Femur (tissue), 1 donor: ENCODE measurements around the gene CTDSPL.

Experiments used
- DNase-seq: peaks from one replicate; pipeline ENCODE4 v3.0.0-alpha.2; 2017

The CTDSPL gene

DNA sequence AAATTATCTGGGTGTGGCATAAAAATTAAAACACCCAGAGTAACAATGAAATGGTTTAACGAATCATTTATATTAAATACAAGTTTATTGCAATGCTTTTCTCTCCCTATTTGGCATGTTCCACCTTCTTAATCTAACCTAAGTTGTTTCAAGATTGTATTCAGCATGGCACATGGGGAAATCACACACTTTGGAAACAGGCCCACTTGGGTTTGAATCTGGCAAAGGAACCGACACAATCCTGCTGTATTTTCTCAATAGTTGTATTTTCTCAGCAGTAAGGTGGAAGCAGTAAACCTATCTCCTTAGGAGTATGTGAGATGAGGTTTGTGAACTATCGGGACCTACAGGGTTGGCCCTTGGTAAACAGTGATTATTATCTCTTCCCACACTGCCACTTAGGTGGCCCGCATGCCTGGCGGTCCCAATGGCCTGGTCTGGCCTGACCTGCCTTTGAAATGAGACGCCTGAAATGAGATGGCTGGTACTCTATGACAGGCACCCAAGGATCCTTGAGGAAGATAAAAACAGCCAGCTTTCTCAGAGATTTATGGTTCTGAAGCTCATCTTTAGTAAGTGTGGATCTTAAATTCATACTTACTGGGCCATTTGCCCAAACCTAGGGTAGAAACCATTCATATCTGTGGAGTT, 83.6 kb downstream of the CTDSPL start:
- DNase-seq, result no peak

DNA sequence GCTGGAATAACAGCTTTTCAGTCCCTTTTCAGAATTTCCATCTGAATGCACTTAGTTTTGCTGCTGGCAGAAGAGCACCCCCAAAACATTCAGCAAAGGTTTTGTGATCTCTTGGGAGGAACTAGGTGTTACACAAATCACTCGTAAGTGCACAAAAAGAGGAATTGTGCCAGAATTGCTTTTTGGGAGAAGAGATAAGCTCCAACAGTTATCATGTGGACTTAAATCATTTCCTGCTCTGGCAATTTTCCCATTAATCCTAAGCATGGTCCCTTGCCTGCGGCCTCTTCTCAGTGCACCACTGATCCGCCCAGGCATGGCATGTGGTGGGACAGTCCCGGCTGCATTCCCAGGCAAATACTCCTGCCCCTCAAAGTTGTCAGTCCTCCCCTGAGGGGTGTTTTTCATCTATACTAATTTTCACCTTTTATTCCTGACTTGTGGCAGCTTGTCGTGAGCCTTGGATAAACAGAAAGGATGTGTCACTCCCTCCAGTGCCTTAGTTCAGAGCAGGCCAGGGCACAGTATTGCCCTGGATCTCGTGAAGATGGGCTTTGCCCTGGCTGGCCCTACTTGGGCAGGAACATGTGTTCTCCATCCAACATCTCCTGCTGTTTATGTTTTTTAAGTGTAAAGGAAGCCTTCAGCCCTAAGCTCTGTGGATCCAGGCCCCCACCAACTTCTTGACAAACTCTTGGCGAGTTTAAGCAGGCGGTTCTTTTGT, 84.3 kb downstream of the CTDSPL start:
- DNase-seq, result no peak

DNA sequence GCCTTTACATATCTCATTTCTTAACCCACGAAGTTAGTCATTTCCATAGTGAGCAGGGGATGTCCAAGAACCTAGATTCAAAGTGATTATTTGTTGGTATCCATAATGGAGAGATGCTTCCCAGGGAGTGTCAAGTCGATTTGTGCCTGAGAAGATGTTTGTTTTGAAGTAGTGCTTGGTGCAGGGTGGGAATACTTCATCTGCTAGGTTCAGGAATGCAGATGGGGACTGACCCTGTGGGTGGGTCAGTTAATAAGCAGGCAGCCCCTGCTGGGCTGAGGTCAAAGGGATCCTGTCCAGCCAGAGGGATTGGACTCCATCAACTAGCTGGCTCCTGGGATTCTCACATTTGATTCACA, 84.8 kb downstream of the CTDSPL start:
- no peak for DNase-seq

DNA sequence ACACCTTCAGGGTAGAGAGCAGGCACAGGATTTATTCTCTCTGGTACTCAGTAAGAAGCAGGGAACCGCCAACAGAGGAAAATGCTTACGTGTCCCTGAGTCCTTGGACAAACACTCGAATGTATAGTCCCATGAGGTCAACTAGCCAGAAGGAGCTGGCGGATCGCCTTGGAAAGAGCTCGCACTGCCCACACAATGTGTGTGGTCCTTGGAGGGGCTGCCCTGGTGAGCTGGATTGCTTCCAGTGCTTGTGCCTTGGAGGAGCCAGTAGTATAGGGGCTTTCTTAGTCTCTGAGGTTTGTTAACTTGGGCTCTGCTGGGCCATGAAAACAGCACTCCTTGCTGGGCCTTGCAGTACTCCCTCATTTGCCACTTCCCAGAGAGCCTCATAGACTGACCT, 88.2 kb downstream of the CTDSPL start:
- DNase-seq, result peak; percentile 87

DNA sequence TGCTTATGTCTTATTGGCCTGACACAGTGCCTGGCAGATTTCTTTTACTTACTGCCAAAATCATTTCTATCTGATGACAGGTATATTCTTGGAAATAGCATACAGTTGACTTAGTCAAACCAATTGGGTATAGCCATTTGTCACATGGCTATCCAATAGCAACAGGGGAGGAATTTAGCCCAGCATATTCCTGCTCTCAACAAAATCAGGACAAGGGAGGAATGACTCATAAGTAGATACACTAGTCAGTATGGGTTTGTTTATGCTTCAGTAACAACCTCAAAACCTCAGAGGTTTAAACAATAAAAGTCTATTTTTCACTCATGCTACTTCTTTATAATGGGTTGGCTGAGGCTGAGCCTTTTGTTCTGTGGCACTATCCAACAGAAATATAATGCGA, 90.9 kb downstream of the CTDSPL start:
- DNase-seq, result no peak

DNA sequence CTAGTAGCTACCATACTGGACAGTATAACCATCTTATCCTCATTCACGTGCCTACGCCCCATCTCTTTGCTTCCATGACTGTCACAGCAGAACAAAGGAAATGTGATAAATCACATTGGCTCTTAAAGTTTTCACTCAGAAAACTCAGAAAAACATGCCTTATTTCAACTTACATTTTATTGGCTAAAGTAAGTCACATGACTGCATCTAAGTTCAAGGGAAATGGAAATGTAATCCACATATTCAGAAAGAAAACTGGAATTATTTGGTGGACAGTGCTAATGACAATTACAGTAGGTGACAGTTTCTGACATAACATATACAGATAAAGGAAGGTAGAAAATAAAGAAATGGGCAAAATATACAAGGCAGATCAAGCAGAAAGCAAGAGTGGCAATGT, 91.5 kb downstream of the CTDSPL start:
- no peak for DNase-seq

DNA sequence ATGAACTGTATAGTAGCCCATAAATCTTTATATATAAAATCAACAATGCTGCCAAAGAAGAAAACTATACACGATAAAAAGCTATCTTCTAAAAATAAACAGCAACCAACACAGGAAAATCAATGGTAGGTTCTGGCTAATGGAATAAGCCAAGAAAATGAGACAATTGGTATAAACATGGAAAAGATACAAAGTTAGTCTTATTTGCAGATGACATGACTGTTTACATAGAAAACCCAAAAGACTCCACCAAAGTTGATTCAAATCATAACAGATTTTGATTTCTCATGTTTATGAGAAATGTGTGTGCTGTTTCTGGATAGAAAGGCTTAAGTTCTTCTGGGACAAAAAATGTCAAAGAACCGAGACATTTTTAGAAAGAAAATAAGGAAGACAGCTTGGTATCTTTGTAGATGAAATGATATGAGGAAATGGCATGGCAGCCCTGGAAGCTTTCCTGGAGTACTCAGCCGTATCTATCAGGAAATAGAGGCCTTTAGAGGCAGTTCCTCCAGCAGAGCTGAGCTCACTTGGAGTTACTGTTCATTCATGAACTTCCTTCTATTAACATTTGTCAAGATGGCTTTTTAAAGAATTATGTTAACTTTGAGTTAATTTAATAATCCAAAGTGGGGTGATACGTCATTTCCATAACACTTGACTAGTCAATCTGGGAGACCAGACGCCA, 92.2 kb downstream of the CTDSPL start:
- no peak for DNase-seq

DNA sequence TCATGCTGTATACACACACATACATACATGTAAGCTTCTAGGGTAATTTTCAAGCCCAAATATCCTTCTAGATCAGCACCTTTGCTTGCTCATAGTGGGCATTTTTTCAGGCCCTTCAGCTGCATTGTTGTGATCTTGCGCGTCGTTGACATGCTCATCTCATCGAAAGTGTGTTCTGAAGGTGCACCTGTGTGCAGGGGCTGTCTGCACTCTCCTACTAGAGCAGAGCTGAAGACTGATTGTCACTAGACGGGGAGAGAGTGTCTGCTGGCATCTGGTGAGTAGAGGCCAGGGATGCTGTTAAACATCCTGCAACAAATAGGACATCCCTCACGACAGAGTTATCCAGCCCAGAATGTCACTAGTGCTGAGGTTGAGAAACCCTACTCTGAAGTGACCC, 93.2 kb downstream of the CTDSPL start:
- no peak for DNase-seq

DNA sequence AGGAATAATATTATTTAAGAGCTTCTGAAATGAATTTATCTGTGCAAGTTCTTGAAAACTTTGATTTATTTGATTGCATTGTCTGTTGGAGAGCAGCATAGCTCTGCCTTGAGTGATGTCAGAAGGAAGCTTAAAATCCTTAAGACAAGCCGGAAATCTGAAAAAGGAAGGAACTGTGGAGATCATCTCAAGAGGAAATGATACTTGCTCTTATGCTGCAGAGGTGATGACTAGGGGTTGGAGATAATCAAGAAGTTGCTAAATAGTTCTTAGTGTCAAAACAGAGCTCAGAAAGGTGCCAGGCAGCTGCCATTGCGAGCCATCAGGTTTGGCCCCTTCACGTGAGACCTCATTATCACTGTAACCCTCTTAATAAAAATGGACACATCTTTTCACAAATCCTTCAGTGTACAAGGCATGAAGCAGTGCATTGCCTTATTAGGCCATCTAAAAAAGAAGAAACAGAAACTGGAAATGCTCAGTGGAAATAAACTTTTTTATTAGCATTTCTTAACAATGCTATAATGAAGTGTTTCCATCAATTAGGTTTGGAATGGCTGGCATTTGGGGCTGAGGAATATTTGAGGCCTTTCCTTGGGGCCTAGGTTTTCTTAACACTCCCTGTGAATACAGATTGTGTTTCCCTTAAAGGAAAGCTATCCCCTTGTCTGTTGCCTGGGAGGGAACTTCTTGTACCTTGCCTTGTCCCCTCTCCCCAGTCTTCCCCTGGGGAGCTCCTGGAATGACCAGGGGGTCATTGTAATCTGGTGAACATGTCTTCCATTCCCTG, 94.4 kb downstream of the CTDSPL start:
- DNase-seq, result no peak

DNA sequence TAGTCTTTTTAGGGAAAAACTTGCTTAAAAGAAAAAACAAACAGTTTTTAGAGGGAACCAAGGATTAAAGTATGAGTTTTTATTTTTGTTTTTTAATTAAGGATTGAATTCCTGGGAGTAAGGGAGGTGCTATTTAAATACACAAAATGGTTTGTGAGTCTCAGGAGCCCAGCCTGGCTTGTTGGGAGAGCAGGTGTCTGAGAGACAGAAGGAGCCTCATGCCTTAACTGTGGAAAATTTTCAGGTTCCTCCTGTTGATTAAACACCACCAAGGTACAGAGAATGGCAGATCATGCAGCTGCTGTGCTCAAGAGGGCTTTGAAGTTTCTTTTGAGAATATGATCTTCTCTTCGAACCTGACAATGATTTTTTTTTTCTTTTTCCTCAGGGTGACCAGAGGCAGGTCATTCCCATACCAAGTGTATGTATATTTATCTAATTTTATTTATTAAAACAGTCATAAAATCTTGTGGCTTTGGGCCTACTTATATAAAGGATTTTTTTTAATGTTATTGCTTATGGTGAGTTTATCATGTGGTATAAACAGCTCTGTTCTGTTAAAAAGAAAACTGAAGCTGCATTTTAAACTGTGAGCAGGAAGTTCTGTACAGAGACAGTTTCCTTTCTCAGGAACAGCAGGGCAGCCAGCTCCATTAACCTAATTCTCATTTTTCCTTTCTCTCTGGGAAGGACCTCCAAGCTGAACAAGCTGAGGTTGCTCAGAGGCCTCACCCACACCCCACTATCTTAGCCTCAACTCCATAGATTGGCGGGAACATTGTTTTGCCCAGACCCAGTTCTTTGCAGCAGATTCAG, 95.3 kb downstream of the CTDSPL start:
- DNase-seq, result no peak

DNA sequence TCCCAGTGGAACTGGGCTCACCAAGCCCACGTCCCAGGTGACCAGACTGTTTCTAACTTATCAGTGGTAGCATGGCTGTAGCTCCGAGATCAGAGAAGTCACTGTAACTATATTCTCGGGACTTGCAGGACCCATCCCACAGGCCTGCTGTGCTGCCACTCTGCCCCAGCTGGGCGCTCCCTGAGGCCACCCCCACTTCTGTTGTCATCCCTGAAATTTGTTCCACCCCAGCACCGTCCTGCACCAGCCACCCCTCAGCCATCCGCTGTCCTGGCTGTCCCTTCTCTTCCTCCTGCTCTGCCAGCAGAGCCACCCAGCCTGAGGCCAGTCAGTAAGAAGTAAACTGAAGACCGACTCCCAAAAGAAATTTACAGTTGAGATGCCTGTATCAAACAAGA, 95.9 kb downstream of the CTDSPL start:
- DNase-seq, result no peak

DNA sequence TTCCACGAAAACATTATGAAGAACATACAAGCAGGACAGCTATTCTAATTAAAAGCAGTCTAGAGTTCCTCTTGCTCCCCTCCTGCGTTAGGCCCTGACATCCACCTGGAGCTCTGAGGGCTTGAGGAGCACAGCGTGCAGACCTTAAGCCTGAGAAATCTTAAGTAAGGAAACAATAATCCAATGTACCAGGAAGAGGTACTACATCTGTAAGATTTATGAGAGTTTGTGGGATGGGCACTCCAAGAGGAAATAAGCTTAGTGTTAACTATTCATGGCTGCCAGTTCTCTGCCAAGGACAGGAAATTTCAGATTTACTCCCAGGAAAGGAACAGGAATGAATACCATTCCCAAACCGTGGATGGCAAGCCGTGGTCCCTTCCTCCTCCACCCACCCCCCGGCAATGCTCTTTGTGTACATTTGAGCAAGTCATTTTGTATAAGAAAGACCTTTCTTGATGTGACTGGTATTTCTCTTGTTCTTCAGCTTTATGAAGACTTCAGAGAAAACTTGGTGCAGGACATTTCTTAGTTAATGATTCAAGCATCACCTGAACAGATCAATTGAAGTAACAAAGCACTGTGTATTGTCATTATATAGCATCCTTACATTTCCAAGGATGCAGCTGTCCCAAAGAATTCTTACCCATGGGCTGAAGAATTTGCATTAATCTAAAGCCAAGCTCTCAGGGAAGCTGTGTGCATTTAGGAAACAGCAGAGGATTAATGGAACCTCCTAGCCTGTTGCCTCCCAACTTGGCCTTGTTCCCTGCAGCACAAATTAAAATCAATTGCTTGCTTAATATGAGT, 100.1 kb downstream of the CTDSPL start:
- DNase-seq, result no peak

DNA sequence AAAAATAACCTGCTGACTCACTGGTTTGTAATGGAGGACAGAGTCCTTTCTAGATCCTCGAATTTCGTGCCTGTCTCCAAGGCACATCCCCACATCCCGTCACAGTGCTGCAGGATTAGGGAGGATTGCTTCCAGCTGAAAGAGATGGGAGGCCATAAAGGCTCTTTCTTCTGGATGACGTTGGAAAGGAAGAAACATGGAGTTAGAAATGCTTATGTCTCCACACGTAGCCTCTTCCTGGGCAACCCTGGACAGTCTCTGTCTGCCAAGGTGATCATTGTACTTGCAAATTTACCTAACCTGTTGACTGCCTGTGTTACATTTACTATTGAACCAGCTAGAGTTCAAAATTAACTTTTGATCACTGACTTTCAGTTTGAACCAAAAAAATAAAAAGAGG, 101.3 kb downstream of the CTDSPL start:
- no peak for DNase-seq

DNA sequence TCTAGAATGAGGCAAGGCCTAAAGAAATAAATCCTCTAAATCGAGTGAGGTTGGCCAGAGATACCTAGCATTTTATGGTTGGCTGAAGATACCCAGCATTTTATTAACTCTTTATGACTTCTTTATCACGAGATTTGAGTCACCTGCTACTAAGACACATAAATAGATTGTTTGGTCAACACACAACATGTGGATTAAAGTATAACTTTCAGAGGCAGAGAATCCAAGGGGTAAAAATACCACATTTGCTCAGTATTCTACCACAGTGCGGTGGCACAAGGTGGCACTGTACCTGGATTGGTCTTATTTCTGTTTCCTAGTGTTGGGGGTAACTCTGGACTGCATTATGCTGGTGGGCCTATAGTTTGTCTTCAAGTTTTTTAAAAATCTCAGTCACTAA, 102.0 kb downstream of the CTDSPL start:
- DNase-seq, result no peak

DNA sequence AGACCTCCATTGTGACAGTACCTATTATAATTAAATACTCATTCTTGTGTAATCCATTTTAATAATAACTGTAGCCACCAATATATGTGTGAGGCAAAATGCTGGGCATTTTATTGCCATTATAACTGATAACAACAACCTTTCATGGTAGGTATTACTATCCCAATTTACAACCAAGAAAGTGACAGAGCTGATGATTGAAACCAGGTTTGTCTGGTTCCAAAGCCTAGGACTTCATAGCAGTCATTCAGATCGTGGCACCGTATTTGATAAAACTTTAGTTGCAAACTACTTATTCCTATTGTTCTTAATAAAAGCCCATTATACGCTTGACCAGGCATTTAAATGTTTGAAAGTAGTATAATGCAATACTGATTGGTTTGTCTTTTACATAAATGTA, 102.5 kb downstream of the CTDSPL start:
- DNase-seq, result no peak

DNA sequence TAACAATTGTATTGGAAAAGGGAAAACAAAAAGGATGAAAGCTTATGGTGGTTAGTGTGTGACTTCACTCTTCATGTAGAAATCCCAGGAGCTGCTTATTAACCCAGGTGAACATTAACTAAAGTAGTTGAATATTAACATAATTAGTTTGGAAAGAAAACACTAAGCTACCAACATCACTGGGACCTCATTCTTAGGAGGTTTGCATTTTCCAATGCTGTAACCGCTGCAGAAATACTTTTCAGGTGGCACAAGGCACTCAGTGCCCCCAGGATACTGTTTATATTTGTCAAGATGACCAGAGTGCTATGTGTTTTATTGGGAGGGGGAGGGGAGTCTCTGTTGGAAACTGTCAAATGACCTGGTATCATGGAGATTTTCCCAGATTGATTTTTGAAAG, 103.0 kb downstream of the CTDSPL start:
- no peak for DNase-seq

DNA sequence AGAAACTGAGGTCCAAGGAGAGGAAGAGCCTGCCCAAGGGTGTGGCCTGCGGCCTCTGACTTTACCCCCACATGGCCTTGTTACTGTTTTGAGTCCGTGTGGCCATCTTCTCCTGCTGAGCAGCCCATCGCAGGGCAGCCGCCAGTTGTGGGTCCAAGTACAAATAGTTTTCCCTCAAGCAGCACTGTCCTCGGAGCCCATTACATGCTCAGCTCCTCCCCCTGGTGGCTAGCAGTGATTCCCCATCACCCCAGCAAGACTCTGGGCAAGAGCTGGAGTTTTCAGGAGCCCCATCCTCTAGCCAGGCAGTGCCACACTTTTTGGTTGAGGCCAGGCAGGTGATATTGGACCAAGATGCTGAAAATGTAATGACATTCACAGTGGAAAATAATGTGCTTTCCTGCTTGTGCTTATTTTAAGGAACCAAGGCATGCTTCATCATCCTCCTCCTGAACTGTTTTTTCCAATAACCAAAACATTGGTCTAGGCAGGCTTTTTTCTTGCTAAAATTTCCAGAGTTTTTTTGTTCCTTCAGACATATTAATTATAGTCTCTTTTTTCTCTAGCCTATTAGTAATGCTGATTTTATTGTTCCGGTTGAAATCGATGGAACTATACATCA, 105.7 kb downstream of the CTDSPL start:
- DNase-seq, result peak; percentile 74

DNA sequence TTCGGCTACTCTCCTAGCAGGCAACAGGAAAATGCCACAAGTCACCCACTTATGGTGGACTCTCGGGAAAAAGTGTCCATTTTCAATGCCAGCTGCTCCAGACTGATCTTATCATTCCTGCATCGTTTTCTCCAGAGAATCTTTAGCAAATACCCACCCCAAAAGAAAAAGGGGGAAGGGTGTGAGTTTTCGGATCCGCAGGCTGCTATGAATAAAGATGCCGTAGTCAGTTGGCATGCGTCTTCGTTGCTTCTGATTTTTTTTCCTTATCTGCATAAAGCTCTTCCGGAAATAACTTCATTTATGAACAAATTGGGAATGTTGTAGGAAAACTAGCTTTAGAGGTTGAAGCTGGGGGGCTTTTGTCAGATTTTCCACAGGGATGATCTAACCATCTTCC, 106.5 kb downstream of the CTDSPL start:
- DNase-seq, result no peak

DNA sequence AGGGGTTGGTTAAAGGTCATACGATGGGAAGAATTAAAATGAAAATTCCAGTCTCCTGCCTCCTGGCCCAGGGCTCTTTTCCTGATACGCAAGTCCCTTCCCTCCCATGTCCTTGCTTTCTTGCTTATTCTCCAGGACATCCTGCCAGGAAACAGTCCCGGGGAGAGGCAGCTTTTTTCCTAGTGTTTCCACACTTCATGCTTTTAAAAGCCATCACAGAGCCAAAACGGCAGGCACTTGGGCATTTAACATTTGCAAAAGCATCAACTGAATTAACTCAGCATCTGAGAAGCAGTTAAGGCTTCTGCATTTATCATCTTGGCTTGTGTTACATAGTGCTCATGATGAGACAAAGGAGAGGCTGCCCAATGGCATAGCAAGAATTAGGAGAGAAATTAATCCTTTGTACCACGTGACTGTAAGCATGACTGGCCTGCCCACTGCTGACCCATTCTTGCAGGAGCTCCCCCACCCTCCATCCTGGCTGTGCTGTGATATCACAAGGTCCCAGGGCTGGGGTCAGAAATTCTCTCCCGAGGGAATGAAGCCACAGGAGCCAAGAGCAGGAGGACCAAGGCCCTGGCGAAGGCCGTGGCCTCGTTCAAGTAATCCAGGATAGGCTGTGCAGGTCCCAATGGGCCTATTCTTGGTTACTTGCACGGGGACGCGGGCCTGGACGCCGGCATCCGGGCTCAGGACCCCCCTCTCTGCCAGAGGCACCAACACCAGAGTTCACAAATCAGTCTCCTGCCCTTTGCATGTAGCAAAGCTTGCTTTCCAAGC, 107.3 kb downstream of the CTDSPL start:
- DNase-seq, result no peak

DNA sequence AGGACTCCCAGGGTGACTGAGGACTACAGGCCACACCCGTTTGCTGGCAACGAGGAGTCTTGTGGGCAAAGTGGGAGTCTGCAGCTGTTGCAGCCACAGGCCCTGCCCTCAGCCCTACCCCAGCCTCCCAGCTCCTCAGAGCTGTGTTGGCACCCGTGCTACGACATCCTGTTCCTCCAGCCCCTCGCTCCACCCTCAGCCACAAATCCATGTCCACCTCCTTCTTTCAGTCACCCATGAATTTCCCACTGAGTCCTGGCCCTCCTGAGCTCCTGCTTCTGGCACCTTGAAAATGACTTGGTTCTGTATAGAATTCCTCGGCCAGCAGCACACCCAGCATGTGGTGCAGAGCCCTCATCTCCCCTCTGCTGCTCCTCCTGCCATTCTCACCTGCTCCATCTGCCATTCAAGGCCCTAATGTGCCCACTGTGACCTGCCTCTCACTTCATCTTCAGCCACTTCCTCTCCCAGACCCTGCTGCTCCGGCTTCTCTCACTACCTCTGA, 108.0 kb downstream of the CTDSPL start:
- DNase-seq, result peak; percentile 78
